Measurements from ENCODE around the gene NOS3.

NOS3 gene

GRCh38 chr7:151015967-151016366, 25.1 kb downstream of the NOS3 start:
- no peak overlapping the region for H4K5ac ChIP-seq (ENCODE audit: low read length)
- no peak overlapping the region for H3K18ac ChIP-seq (ENCODE audit: low read length)
- H3K4ac ChIP-seq (ENCODE audit: low read depth, low read length) = no peak overlapping the region
- H3K36me3 ChIP-seq (ENCODE audit: control insufficient read depth, insufficient read depth, low read length) = no peaks in the 10 kb centered on the region
- no peak overlapping the region for H2BK15ac ChIP-seq (replicated peaks; ENCODE audit: low read depth)
- H3K79me2 ChIP-seq (ENCODE audit: control insufficient read depth, insufficient read depth, low read length) = no peaks in the 10 kb centered on the region
- H4K8ac ChIP-seq (ENCODE audit: low read depth, low read length) = no peak overlapping the region
- no peak overlapping the region for H3K4me2 ChIP-seq (ENCODE audit: low read length)
- H2AK5ac ChIP-seq (ENCODE audit: low read length) = no peak overlapping the region
- no peak overlapping the region for H3K4me3 ChIP-seq (ENCODE audit: low read length)
- no peaks in the 10 kb centered on the region for H3K79me1 ChIP-seq (ENCODE audit: low read length)
- H3K27ac ChIP-seq (ENCODE audit: low read depth, low read length) = no peak overlapping the region
- H3K23ac ChIP-seq (ENCODE audit: low read length) = no peak overlapping the region
- H3K27me3 ChIP-seq (ENCODE audit: insufficient read depth, low read length, poor library complexity) = peaks cover 7% of the 10 kb centered on the region
- H3K4me1 ChIP-seq (ENCODE audit: control insufficient read depth, low read depth, low read length) = no peaks in the 10 kb centered on the region
- no peak overlapping the region for H3K9ac ChIP-seq (ENCODE audit: low read length)
- no CpG with 5 or more reads among the region's 5 CpGs for WGBS (ENCODE audit: extremely low coverage, insufficient coverage, low lambda C conversion rate)
- no peak for DNase-seq
- H2BK5ac ChIP-seq (ENCODE audit: low read length) = no peak overlapping the region
- no peak overlapping the region for H3K56ac ChIP-seq (ENCODE audit: low read length)
- no peak overlapping the region for H2BK120ac ChIP-seq (ENCODE audit: low read depth, low read length)

- H4K8ac ChIP-seq (ENCODE audit: low read depth, low read length) = no peak overlapping the region
- no peak overlapping the region for H3K9ac ChIP-seq (ENCODE audit: low read length)
- no peak overlapping the region for H2BK120ac ChIP-seq (ENCODE audit: low read depth, low read length)
- H2BK5ac ChIP-seq (ENCODE audit: low read length) = no peak overlapping the region
- no peaks in the 10 kb centered on the region for H3K4me1 ChIP-seq (ENCODE audit: control insufficient read depth, low read depth, low read length)
- H3K4me2 ChIP-seq (ENCODE audit: low read length) = no peak overlapping the region
- H2AK5ac ChIP-seq (ENCODE audit: low read length) = no peak overlapping the region
- no peaks in the 10 kb centered on the region for H3K79me1 ChIP-seq (ENCODE audit: low read length)
- no peak overlapping the region for H3K27ac ChIP-seq (ENCODE audit: low read depth, low read length)
- no peak overlapping the region for H3K4me3 ChIP-seq (ENCODE audit: low read length)
- peaks cover 7% of the 10 kb centered on the region for H3K27me3 ChIP-seq (ENCODE audit: insufficient read depth, low read length, poor library complexity)
- H4K5ac ChIP-seq (ENCODE audit: low read length) = no peak overlapping the region
- no peak for DNase-seq
- no peak overlapping the region for H3K23ac ChIP-seq (ENCODE audit: low read length)
- no peak overlapping the region for H3K56ac ChIP-seq (ENCODE audit: low read length)
- no peaks in the 10 kb centered on the region for H3K36me3 ChIP-seq (ENCODE audit: control insufficient read depth, insufficient read depth, low read length)
- H3K79me2 ChIP-seq (ENCODE audit: control insufficient read depth, insufficient read depth, low read length) = no peaks in the 10 kb centered on the region
- no peak overlapping the region for H2BK15ac ChIP-seq (replicated peaks; ENCODE audit: low read depth)
- no CpG with 5 or more reads among the region's 8 CpGs for WGBS (ENCODE audit: extremely low coverage, insufficient coverage, low lambda C conversion rate)
- H3K18ac ChIP-seq (ENCODE audit: low read length) = no peak overlapping the region
- no peak overlapping the region for H3K4ac ChIP-seq (ENCODE audit: low read depth, low read length)
Measured at GRCh38 chr7:151016505-151016904, 25.7 kb downstream of the NOS3 start.

- Histone ChIP-seq H2BK120ac (ENCODE audit: low read depth, low read length) (no peak overlapping the region), H3K27me3 (ENCODE audit: insufficient read depth, low read length, poor library complexity) (peaks cover 7% of the 10 kb centered on the region), H3K79me1 (ENCODE audit: low read length) (no peaks in the 10 kb centered on the region), H3K56ac (ENCODE audit: low read length) (no peak overlapping the region), H3K9ac (ENCODE audit: low read length) (no peak overlapping the region), H3K4ac (ENCODE audit: low read depth, low read length) (no peak overlapping the region), H3K18ac (ENCODE audit: low read length) (no peak overlapping the region), H3K36me3 (ENCODE audit: control insufficient read depth, insufficient read depth, low read length) (no peaks in the 10 kb centered on the region), H4K5ac (ENCODE audit: low read length) (no peak overlapping the region), H3K4me2 (ENCODE audit: low read length) (no peak overlapping the region), H2BK15ac (replicated peaks; ENCODE audit: low read depth) (no peak overlapping the region), H2AK5ac (ENCODE audit: low read length) (no peak overlapping the region), H3K4me3 (ENCODE audit: low read length) (no peak overlapping the region), H3K79me2 (ENCODE audit: control insufficient read depth, insufficient read depth, low read length) (no peaks in the 10 kb centered on the region), H3K23ac (ENCODE audit: low read length) (no peak overlapping the region), H3K27ac (ENCODE audit: low read depth, low read length) (no peak overlapping the region), H4K8ac (ENCODE audit: low read depth, low read length) (no peak overlapping the region), H3K4me1 (ENCODE audit: control insufficient read depth, low read depth, low read length) (no peaks in the 10 kb centered on the region), H2BK5ac (ENCODE audit: low read length) (no peak overlapping the region)
- no CpG with 5 or more reads among the region's 15 CpGs for WGBS (ENCODE audit: extremely low coverage, insufficient coverage, low lambda C conversion rate)
- no peak for DNase-seq
Measured at GRCh38 chr7:151016942-151017341, 26.1 kb downstream of the NOS3 start.

- Histone ChIP-seq H4K5ac (ENCODE audit: low read length) (no peak overlapping the region), H3K4me3 (ENCODE audit: low read length) (no peak overlapping the region), H3K56ac (ENCODE audit: low read length) (no peak overlapping the region), H3K79me1 (ENCODE audit: low read length) (no peaks in the 10 kb centered on the region), H3K27me3 (ENCODE audit: insufficient read depth, low read length, poor library complexity) (peaks cover 7% of the 10 kb centered on the region), H3K4me1 (ENCODE audit: control insufficient read depth, low read depth, low read length) (no peaks in the 10 kb centered on the region), H3K18ac (ENCODE audit: low read length) (no peak overlapping the region), H3K36me3 (ENCODE audit: control insufficient read depth, insufficient read depth, low read length) (no peaks in the 10 kb centered on the region), H3K4ac (ENCODE audit: low read depth, low read length) (no peak overlapping the region), H4K8ac (ENCODE audit: low read depth, low read length) (no peak overlapping the region), H2BK15ac (replicated peaks; ENCODE audit: low read depth) (no peak overlapping the region), H3K79me2 (ENCODE audit: control insufficient read depth, insufficient read depth, low read length) (no peaks in the 10 kb centered on the region), H2BK120ac (ENCODE audit: low read depth, low read length) (no peak overlapping the region), H2AK5ac (ENCODE audit: low read length) (no peak overlapping the region), H2BK5ac (ENCODE audit: low read length) (no peak overlapping the region), H3K9ac (ENCODE audit: low read length) (no peak overlapping the region), H3K4me2 (ENCODE audit: low read length) (no peak overlapping the region), H3K23ac (ENCODE audit: low read length) (no peak overlapping the region), H3K27ac (ENCODE audit: low read depth, low read length) (no peak overlapping the region)
- WGBS (ENCODE audit: extremely low coverage, insufficient coverage, low lambda C conversion rate) = no CpG with 5 or more reads among the region's 13 CpGs
- no peak for DNase-seq
Measured at GRCh38 chr7:151017370-151017952, 26.6 kb downstream of the NOS3 start.

GRCh38 chr7:151017953-151018420, 27.2 kb downstream of the NOS3 start:
- Histone ChIP-seq H3K27ac (ENCODE audit: low read depth, low read length) (no peak overlapping the region), H3K36me3 (ENCODE audit: control insufficient read depth, insufficient read depth, low read length) (no peaks in the 10 kb centered on the region), H3K9ac (ENCODE audit: low read length) (peak overlapping the region; percentile 53), H4K5ac (ENCODE audit: low read length) (no peak overlapping the region), H4K8ac (ENCODE audit: low read depth, low read length) (no peak overlapping the region), H3K4me3 (ENCODE audit: low read length) (no peak overlapping the region), H3K18ac (ENCODE audit: low read length) (no peak overlapping the region), H3K23ac (ENCODE audit: low read length) (no peak overlapping the region), H2BK5ac (ENCODE audit: low read length) (no peak overlapping the region), H3K27me3 (ENCODE audit: insufficient read depth, low read length, poor library complexity) (peaks cover 7% of the 10 kb centered on the region), H3K79me1 (ENCODE audit: low read length) (no peaks in the 10 kb centered on the region), H3K79me2 (ENCODE audit: control insufficient read depth, insufficient read depth, low read length) (no peaks in the 10 kb centered on the region), H2BK15ac (replicated peaks; ENCODE audit: low read depth) (no peak overlapping the region), H3K4ac (ENCODE audit: low read depth, low read length) (no peak overlapping the region), H3K4me1 (ENCODE audit: control insufficient read depth, low read depth, low read length) (no peaks in the 10 kb centered on the region), H3K56ac (ENCODE audit: low read length) (peak overlapping the region; percentile 70), H2BK120ac (ENCODE audit: low read depth, low read length) (no peak overlapping the region), H2AK5ac (ENCODE audit: low read length) (no peak overlapping the region), H3K4me2 (ENCODE audit: low read length) (peak overlapping the region; percentile 85)
- DNase-seq = peak; percentile 87
- no CpG with 5 or more reads among the region's 34 CpGs for WGBS (ENCODE audit: extremely low coverage, insufficient coverage, low lambda C conversion rate)
